Keratinocyte (primary cell): Measurements from ENCODE around the gene ZNF782.

Experiments
- EZH2 ChIP-seq: IDR thresholded peaks from one replicate; pipeline ENCODE4 v1.6.1; 2012; ENCODE audit warnings: inconsistent platforms, mild to moderate bottlenecking, low read length, moderate library complexity
- TF ChIP-seq, protein P1 (sequence below), 3 experiments: IDR thresholded peaks in 1 of 3; conservative IDR thresholded peaks in 1 of 3; optimal IDR thresholded peaks in 1 of 3; 2 replicates in 2 of 3; 3 replicates in 1 of 3; pipeline versions ENCODE3 to v1.5.1; 2011; ENCODE audit warnings: low read length in 3 of 3, mild to moderate bottlenecking in 3 of 3, moderate library complexity in 2 of 3, control low read depth in 1 of 3, inconsistent platforms in 1 of 3; ENCODE audit not compliant: insufficient read depth in 2 of 3; ENCODE audit errors: extremely low read depth in 1 of 3

DNA sequence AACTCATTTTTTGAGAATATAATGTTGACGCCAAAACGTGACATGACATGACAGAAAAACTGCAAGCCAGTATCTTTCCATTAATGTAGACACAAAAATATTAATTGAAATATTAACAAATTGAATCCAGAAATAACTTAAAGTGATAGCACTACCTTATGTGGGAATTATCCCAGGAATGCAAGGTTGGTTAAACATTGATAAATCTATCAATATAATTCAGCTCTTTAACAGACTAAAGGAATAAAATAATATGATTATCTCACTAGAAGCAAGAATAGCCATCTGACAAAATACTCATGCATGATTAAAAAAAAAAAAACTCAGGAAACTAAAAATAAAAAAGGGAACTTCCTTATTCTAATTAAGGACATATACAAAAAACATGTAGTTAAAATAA, 83.2 kb downstream of the ZNF782 start:
- TF ChIP-seq, protein P1, sequence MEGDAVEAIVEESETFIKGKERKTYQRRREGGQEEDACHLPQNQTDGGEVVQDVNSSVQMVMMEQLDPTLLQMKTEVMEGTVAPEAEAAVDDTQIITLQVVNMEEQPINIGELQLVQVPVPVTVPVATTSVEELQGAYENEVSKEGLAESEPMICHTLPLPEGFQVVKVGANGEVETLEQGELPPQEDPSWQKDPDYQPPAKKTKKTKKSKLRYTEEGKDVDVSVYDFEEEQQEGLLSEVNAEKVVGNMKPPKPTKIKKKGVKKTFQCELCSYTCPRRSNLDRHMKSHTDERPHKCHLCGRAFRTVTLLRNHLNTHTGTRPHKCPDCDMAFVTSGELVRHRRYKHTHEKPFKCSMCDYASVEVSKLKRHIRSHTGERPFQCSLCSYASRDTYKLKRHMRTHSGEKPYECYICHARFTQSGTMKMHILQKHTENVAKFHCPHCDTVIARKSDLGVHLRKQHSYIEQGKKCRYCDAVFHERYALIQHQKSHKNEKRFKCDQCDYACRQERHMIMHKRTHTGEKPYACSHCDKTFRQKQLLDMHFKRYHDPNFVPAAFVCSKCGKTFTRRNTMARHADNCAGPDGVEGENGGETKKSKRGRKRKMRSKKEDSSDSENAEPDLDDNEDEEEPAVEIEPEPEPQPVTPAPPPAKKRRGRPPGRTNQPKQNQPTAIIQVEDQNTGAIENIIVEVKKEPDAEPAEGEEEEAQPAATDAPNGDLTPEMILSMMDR (optimal IDR thresholded peaks at IDR 0.05 in 1 of 3, IDR thresholded peaks at IDR 0.05 in 1 of 3, conservative IDR thresholded peaks at IDR 0.05 in 1 of 3; ENCODE audit: extremely low read depth in 1 of 3, insufficient read depth in 2 of 3, low read length in 3 of 3), result no peak
- no peak for TF ChIP-seq EZH2
